PC-3 (cell line): Measurements from ENCODE around the gene TBC1D21. TPM values are rescaled to one million over a fixed set of nuclear protein-coding genes. Genes with fewer than 3 reads are reported as not detected.

Experiments used
- ATAC-seq: fragments of 200-7000 bp; cut with Tn5 transposase; 2 replicates; pipeline ENCODE4 v1.9.1; 2020; ENCODE audit warnings: mild to moderate bottlenecking, moderate library complexity
- BruUV-seq: library from RNA; stranded (reverse); fragments of 400-500 nt; replicated peaks from 2 replicates; lab custom pipeline; 2021; lab: Mats Ljungman, UMichigan
- CTCF ChIA-PET: fragments of 300-600 bp; sonication (Branson Sonifier 250); formaldehyde crosslinking; loops from one replicate; lab custom pipeline; 2022; ENCODE audit warnings: antibody characterized with exemption; lab: Charles Lee
- POLR2A ChIA-PET: fragments of 300-600 bp; sonication (Branson Sonifier 250); formaldehyde crosslinking; loops from one replicate; lab custom pipeline; 2022; ENCODE audit warnings: antibody characterized with exemption; ENCODE audit not compliant: unreplicated experiment; lab: Charles Lee
- DNase-seq: peaks from one replicate; pipeline ENCODE4 v3.0.0-alpha.2; 2015
- H2AFZ ChIP-seq: fragments of 300-600 bp; sonication (generic); 2 replicates; pipeline ENCODE4 v1.6.0; 2016; ENCODE audit warnings: antibody characterized with exemption, low read length
- H3F3A ChIP-seq: fragments of 300-600 bp; sonication (generic); one replicate; pipeline ENCODE4 v1.6.0; 2017; ENCODE audit warnings: antibody characterized with exemption, low read length, control low read depth, mild to moderate bottlenecking; ENCODE audit not compliant: unreplicated experiment
- H3K27ac ChIP-seq: fragments of 300-600 bp; sonication (generic); 2 replicates; pipeline ENCODE4 v1.5.1; 2016; ENCODE audit warnings: mild to moderate bottlenecking, low read length
- H3K27me3 ChIP-seq: fragments of 300-600 bp; sonication (generic); 2 replicates; pipeline ENCODE4 v1.6.1; 2016; ENCODE audit warnings: low read length, mixed read lengths
- H3K36me3 ChIP-seq: fragments of 300-600 bp; sonication (generic); 2 replicates; pipeline ENCODE4 v1.6.1; 2016; ENCODE audit warnings: low read depth, mixed run types, low read length, mixed read lengths
- H3K4me1 ChIP-seq: fragments of 300-600 bp; sonication (generic); 2 replicates; pipeline ENCODE4 v1.5.1; 2016; ENCODE audit warnings: low read length; ENCODE audit not compliant: insufficient read depth
- H3K4me2 ChIP-seq: fragments of 300-600 bp; sonication (generic); 2 replicates; pipeline ENCODE4 v1.6.0; 2016; ENCODE audit warnings: low read length
- H3K4me3 ChIP-seq: fragments of 300-600 bp; sonication (generic); 2 replicates; pipeline ENCODE4 v1.5.1; 2016; ENCODE audit warnings: mild to moderate bottlenecking, low read length, mixed read lengths
- H3K79me2 ChIP-seq: fragments of 300-600 bp; sonication (generic); 2 replicates; pipeline ENCODE4 v1.6.1; 2017; ENCODE audit warnings: low read length, mixed read lengths
- H3K9ac ChIP-seq: fragments of 300-600 bp; sonication (generic); 2 replicates; pipeline ENCODE4 v1.6.0; 2016; ENCODE audit warnings: mild to moderate bottlenecking, low read length
- H3K9me2 ChIP-seq: fragments of 300-600 bp; sonication (generic); replicated peaks from 2 replicates; pipeline ENCODE4 v1.6.1; 2016; ENCODE audit warnings: mixed run types, low read length, mixed read lengths
- H3K9me3 ChIP-seq: fragments of 300-600 bp; sonication (generic); 2 replicates; pipeline ENCODE4 v1.6.1; 2016; ENCODE audit warnings: low read length, mixed read lengths
- H4K20me1 ChIP-seq: fragments of 300-600 bp; sonication (generic); 2 replicates; pipeline ENCODE4 v1.6.1; 2016; ENCODE audit warnings: low read length, mixed read lengths
- EZH2 ChIP-seq: fragments of 300-600 bp; sonication (generic); IDR thresholded peaks from one replicate; pipeline ENCODE4 v1.6.1; 2017; ENCODE audit warnings: antibody characterized with exemption, mild to moderate bottlenecking, low read length; ENCODE audit not compliant: unreplicated experiment
- EZH2phosphoT487 ChIP-seq: fragments of 300-600 bp; sonication (generic); IDR thresholded peaks from 2 replicates; pipeline ENCODE4 v1.6.1; 2018; ENCODE audit warnings: mild to moderate bottlenecking, antibody characterized with exemption, low read length, borderline replicate concordance
- intact Hi-C: fragments of 100-400 bp; cut with micrococcal nuclease; formaldehyde crosslinking; loops from 2 replicates; pipeline ENCODE4 v1.9.0; 2023
- total RNA-seq: library from RNA; depleted of rRNA; stranded (reverse); fragments of >200 nt; gene quantifications from 2 replicates; pipeline ENCODE4 v1.2.3, GENCODE V29; 2014
- TF ChIP-seq, protein P1 (sequence below): fragments of 300-600 bp; sonication (generic); conservative IDR thresholded peaks from 2 replicates; pipeline ENCODE4 v1.5.1; 2017; ENCODE audit warnings: antibody characterized with exemption, low read depth, mild to moderate bottlenecking, low read length

The TBC1D21 gene
- total RNA-seq, 1 experiment from 2014 or later = not detected

DNA sequence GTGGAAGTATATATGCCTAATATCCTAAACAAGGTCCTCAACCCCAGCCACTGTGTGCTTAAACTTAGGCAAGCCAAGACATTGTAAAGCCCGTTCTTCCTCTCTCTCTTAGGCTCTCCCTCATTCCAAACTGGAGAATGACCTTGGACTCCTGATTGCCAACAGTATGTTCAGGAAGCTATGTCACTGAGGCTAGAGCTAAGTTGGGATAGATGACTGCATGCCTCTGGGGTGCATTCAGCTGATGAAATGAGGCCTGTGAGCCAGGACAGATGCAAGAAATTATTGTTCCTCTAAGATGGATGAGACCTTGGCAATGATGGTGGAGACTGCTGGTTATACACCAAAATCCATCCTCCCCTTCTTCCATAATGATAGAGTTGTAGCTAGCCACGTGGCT is 27.9 kb upstream of the TBC1D21 start:
- Histone ChIP-seq H3K27ac (no peak overlapping the region), H3K36me3 (no peaks in the 10 kb centered on the region), H2AFZ (no peak overlapping the region), H3F3A (no peaks in the 10 kb centered on the region), H3K27me3 (peaks cover 64% of the 10 kb centered on the region), H3K9me3 (no peaks in the 10 kb centered on the region), H3K9ac (no peak overlapping the region), H4K20me1 (no peaks in the 10 kb centered on the region), H3K79me2 (no peaks in the 10 kb centered on the region), H3K4me1 (no peaks in the 10 kb centered on the region), H3K9me2 (no peaks in the 10 kb centered on the region), H3K4me2 (no peak overlapping the region), H3K4me3 (no peak overlapping the region)
- BruUV-seq = no TSS peak
- POLR2A ChIA-PET = no interaction called here
- no peak for TF ChIP-seq EZH2phosphoT487
- no peak for TF ChIP-seq EZH2
- TF ChIP-seq, protein P1, sequence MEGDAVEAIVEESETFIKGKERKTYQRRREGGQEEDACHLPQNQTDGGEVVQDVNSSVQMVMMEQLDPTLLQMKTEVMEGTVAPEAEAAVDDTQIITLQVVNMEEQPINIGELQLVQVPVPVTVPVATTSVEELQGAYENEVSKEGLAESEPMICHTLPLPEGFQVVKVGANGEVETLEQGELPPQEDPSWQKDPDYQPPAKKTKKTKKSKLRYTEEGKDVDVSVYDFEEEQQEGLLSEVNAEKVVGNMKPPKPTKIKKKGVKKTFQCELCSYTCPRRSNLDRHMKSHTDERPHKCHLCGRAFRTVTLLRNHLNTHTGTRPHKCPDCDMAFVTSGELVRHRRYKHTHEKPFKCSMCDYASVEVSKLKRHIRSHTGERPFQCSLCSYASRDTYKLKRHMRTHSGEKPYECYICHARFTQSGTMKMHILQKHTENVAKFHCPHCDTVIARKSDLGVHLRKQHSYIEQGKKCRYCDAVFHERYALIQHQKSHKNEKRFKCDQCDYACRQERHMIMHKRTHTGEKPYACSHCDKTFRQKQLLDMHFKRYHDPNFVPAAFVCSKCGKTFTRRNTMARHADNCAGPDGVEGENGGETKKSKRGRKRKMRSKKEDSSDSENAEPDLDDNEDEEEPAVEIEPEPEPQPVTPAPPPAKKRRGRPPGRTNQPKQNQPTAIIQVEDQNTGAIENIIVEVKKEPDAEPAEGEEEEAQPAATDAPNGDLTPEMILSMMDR = no peak
- CTCF ChIA-PET = no interaction called here
- ATAC-seq = no peak
- intact Hi-C loops = no loop called here
- no peak for DNase-seq

DNA sequence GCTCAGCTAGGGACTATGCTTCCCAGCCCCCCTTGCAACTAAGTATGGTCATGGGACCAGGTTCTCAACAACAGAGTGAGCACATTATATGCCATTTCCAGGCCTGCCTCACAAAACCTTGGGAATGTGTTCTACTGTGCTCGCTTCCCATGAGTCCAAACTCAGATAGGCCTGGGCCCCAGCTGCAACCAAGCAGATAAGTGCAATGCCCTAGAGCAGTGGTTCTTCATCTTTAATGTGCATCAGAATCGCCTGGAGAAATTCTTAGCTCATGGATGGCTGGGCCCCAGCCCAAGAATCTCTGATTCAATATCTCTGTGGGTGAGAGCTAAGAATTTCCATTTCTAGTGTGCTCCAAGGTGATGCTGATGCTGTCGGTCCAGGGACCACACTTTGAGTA is 27.5 kb upstream of the TBC1D21 start:
- no peak for TF ChIP-seq EZH2phosphoT487
- no peak for TF ChIP-seq EZH2
- TF ChIP-seq, protein P1 = no peak
- Histone ChIP-seq H3K36me3 (no peaks in the 10 kb centered on the region), H3K4me1 (no peaks in the 10 kb centered on the region), H3K4me2 (no peak overlapping the region), H2AFZ (no peak overlapping the region), H4K20me1 (no peaks in the 10 kb centered on the region), H3K4me3 (no peak overlapping the region), H3K79me2 (no peaks in the 10 kb centered on the region), H3K9me2 (no peaks in the 10 kb centered on the region), H3K27me3 (peaks cover 60% of the 10 kb centered on the region), H3K27ac (no peak overlapping the region), H3K9me3 (no peaks in the 10 kb centered on the region), H3F3A (no peaks in the 10 kb centered on the region), H3K9ac (no peak overlapping the region)
- intact Hi-C loops = no loop called here
- CTCF ChIA-PET = interaction anchor here (0.6 kb wide), 1 partner anchor 202 kb away, joined by 9 read pairs; no protein-coding TSS in a partner anchor
- POLR2A ChIA-PET = no interaction called here
- no TSS peak for BruUV-seq
- DNase-seq (no peak), ATAC-seq (no peak)

DNA sequence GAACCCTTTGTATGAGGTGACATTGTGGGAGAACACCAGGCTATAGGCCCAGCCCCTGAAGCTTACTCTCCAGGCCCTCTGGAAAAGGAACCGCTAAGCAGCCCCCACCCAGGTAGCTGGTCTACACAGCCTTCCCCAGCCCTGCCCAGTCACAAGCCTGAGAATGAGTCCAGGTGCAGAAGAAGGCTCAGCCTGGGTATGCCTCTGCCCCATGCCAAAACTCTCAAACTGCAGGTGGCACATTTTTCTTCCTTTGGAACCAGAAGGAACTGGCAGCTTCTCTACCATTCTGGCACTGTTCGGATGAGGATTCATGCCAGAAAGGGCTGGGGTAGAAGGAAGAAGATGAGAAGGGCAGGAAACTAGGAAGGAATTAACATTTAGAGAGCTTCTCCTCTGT is 23.7 kb upstream of the TBC1D21 start:
- H3F3A ChIP-seq = no peaks in the 10 kb centered on the region
- H3K27ac ChIP-seq = no peak overlapping the region
- no peaks in the 10 kb centered on the region for H3K36me3 ChIP-seq
- H3K79me2 ChIP-seq = no peaks in the 10 kb centered on the region
- ATAC-seq (no peak), DNase-seq (no peak)
- no peaks in the 10 kb centered on the region for H3K9me2 ChIP-seq
- no peaks in the 10 kb centered on the region for H3K4me1 ChIP-seq
- H4K20me1 ChIP-seq = no peaks in the 10 kb centered on the region
- intact Hi-C loops = no loop called here
- no peaks in the 10 kb centered on the region for H3K9me3 ChIP-seq
- no TSS peak for BruUV-seq
- no peak overlapping the region for H3K9ac ChIP-seq
- no peak overlapping the region for H2AFZ ChIP-seq
- ChIA-PET CTCF (no interaction called here), POLR2A (no interaction called here)
- H3K27me3 ChIP-seq = peaks cover 45% of the 10 kb centered on the region
- H3K4me3 ChIP-seq = no peak overlapping the region
- TF ChIP-seq EZH2 = no peak
- no peak for TF ChIP-seq EZH2phosphoT487
- TF ChIP-seq, protein P1 = no peak
- H3K4me2 ChIP-seq = no peak overlapping the region
